SHP77 (cell line): ENCODE results near the gene ATP5F1A.
"Not testable (repeated sequence)": the region's sequence is repeated elsewhere in the genome, so short reads cannot be mapped to it uniquely, and the experiment has no call there.

Experiments
- DNase-seq, 2 experiments: peaks; one replicate each; lab custom pipeline; 2025; lab: John Stamatoyannopoulos, UW

ATP5F1A gene

GRCh38 chr18:46047369-46047768 is 50.7 kb downstream of the ATP5F1A start:
- DNase-seq, result not testable (repeated sequence)

- no peak for DNase-seq
These were observed 51.4 kb downstream of the ATP5F1A start for GRCh38 chr18:46046688-46047087.

- no peak for DNase-seq
These were observed 52.0 kb downstream of the ATP5F1A start for GRCh38 chr18:46046126-46046525.

- no peak for DNase-seq
These were observed 55.4 kb downstream of the ATP5F1A start for GRCh38 chr18:46042571-46043123.

- DNase-seq, result no peak
These were observed 57.4 kb downstream of the ATP5F1A start for GRCh38 chr18:46040747-46041104.

- no peak for DNase-seq
These were observed 57.9 kb downstream of the ATP5F1A start for GRCh38 chr18:46040033-46040746.

GRCh38 chr18:46037512-46038305 is 60.4 kb downstream of the ATP5F1A start:
- no peak for DNase-seq

GRCh38 chr18:46035696-46036680 is 62.1 kb downstream of the ATP5F1A start:
- no peak for DNase-seq

- no peak for DNase-seq
These were observed 63.9 kb downstream of the ATP5F1A start for GRCh38 chr18:46034230-46034629.

- no peak for DNase-seq
These were observed 66.4 kb downstream of the ATP5F1A start for GRCh38 chr18:46031741-46032140.
